Measurements from ENCODE around the gene MOGAT2.

GRCh38 chr11:75778962-75779361, 61.3 kb downstream of the MOGAT2 start:
- TF ChIP-seq, protein P1, sequence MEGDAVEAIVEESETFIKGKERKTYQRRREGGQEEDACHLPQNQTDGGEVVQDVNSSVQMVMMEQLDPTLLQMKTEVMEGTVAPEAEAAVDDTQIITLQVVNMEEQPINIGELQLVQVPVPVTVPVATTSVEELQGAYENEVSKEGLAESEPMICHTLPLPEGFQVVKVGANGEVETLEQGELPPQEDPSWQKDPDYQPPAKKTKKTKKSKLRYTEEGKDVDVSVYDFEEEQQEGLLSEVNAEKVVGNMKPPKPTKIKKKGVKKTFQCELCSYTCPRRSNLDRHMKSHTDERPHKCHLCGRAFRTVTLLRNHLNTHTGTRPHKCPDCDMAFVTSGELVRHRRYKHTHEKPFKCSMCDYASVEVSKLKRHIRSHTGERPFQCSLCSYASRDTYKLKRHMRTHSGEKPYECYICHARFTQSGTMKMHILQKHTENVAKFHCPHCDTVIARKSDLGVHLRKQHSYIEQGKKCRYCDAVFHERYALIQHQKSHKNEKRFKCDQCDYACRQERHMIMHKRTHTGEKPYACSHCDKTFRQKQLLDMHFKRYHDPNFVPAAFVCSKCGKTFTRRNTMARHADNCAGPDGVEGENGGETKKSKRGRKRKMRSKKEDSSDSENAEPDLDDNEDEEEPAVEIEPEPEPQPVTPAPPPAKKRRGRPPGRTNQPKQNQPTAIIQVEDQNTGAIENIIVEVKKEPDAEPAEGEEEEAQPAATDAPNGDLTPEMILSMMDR (IDR thresholded peaks at IDR 0.05; ENCODE audit: insufficient read depth, low read length, poor library complexity, severe bottlenecking): no peak
- TF ChIP-seq EZH2phosphoT487 (conservative IDR thresholded peaks at IDR 0.05; ENCODE audit: low read length): no peak

All from SU-DHL-6 (cell line).